Right atrium auricular region (tissue), 2 donors: ENCODE results near the gene DDI1. TPM values are rescaled to one million over a fixed set of nuclear protein-coding genes. Genes with fewer than 3 reads are reported as not detected.

Experiments used
- DNase-seq: peaks from one replicate; pipeline ENCODE4 v3.0.0-alpha.2; 2019; ENCODE audit warnings: low spot score
- H3K27ac ChIP-seq, 2 donors: fragments of 200-600 bp; sonication (generic); 1 replicate in 1 of 2; 2 replicates in 1 of 2; pipeline ENCODE4 v1.5.1; 2016 to 2019
- H3K27me3 ChIP-seq, 2 donors: fragments of 200-600 bp; sonication (generic); one replicate each; pipeline versions ENCODE4 v1.5.1 to v1.6.0; 2017 to 2019
- H3K36me3 ChIP-seq: fragments of 200-600 bp; sonication (generic); one replicate; pipeline ENCODE4 v1.5.1; 2016
- H3K4me1 ChIP-seq, 2 donors: fragments of 200-600 bp; sonication (generic); one replicate each; pipeline versions ENCODE4 v1.5.1 to v1.6.0; 2017 to 2019
- H3K4me3 ChIP-seq, 2 donors: fragments of 200-600 bp; sonication (generic); 1 replicate in 1 of 2; 2 replicates in 1 of 2; pipeline ENCODE4 v1.5.1; 2017 to 2019; ENCODE audit warnings: mild to moderate bottlenecking in 1 of 2, moderate library complexity in 1 of 2
- H3K9me3 ChIP-seq, 2 donors: fragments of 200-600 bp; sonication (generic); one replicate each; pipeline ENCODE4 v1.5.1; 2019
- CTCF ChIP-seq, 2 donors: fragments of 200-600 bp; sonication (generic); IDR thresholded peaks; one replicate each; pipeline ENCODE4 v1.5.1; 2019; ENCODE audit warnings: antibody characterized with exemption in 2 of 2
- total RNA-seq, 2 donors: library from RNA; depleted of rRNA; stranded (reverse); fragments of >200 nt; gene quantifications; one replicate each; pipeline ENCODE4 v1.1.0, GENCODE V29; 2016

The DDI1 gene
- total RNA-seq, 2 donors from 2014 or later: not detected

DNA sequence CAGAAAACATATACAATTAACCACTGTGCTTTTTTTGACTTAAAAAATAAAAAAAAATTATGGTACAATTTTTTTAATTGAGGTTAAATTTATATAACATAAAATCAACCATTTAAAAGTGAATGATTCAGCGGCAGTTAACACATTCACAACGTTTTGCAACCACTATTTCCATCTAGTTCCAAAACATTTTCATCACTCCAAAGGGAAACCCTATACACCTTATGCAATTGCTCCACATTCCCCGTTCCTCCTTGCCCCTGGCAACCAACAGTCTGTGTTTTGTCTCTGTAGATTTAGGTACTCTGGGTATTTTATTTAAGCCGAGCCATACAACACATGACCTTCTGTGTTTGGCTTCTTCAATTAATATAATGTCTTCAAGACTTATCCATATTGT is 15.3 kb downstream of the DDI1 start:
- Histone ChIP-seq H3K9me3 (no peaks in the 10 kb centered on the region), H3K36me3 (no peaks in the 10 kb centered on the region), H3K4me3 (no peak overlapping the region), H3K27ac (no peak overlapping the region), H3K27me3 (no peaks in the 10 kb centered on the region), H3K4me1 (no peaks in the 10 kb centered on the region)
- no peak for TF ChIP-seq CTCF (IDR thresholded peaks at IDR 0.05)
- no peak for DNase-seq

DNA sequence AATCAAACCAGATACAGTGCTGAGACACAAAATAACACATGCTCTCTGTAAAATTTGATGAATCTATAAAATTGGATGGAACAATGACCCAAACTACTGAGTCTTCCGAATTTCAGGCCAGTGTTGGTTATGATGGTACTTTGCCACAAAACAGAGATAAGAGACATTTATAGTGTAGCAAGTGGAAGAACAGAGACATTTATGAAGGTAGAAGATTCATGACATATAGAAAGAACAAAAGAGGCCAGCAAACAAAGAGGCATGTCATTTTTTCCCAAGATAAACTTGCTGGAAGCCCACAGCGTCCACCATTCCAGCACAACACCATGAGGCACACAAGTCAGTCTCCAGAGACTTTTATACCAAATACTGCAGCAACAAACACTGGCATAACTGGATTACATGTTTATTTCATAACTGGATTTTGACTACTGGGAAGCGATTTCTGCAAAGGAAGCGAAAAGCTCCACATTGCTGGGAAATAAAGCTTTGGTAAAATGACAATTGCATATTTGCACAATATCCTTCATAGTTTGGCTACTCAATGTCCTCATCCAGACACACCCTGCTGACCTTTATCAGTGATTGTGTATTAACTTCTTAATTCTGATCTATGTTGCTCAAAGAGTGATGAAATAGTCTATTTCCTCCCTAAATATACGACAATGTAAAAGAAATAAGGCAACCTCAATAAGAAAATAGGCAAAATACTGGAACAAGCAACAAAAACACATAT is 17.5 kb downstream of the DDI1 start:
- Histone ChIP-seq H3K36me3 (no peaks in the 10 kb centered on the region), H3K4me1 (no peaks in the 10 kb centered on the region), H3K4me3 (no peak overlapping the region), H3K9me3 (no peaks in the 10 kb centered on the region), H3K27ac (no peak overlapping the region), H3K27me3 (no peaks in the 10 kb centered on the region)
- TF ChIP-seq CTCF (IDR thresholded peaks at IDR 0.05): no peak
- no peak for DNase-seq

DNA sequence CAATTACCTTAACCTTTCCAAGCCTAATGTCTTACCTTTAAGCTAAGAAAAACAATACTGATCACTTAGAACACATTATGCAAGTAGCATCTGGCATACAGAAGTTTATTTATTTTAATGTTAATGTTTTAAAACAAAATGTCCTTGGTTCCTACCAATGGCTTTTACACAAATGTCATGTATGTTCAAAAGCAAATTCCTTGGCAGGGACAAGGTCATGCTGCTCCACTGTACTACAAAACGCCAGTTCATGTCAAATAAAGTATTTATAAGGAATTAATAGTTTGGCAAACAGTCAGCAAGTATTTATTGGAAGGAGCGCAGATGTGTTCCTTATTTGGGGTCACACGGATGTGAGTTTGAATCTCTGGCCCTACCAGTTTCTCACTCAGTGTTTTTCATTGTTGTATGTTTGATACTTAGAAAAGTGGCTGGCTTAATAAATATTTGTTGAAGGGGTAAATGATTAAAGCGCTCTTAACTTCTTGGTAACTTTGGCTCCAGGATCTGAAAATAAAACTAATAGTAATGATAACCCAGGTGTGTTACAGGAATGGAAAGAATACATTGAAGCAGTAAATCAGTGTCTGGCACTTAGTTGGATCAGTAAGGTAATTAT is 18.6 kb downstream of the DDI1 start:
- no peak for TF ChIP-seq CTCF (IDR thresholded peaks at IDR 0.05)
- Histone ChIP-seq H3K4me1 (no peaks in the 10 kb centered on the region), H3K36me3 (no peaks in the 10 kb centered on the region), H3K4me3 (no peak overlapping the region), H3K9me3 (no peaks in the 10 kb centered on the region), H3K27me3 (no peaks in the 10 kb centered on the region), H3K27ac (no peak overlapping the region)
- no peak for DNase-seq

DNA sequence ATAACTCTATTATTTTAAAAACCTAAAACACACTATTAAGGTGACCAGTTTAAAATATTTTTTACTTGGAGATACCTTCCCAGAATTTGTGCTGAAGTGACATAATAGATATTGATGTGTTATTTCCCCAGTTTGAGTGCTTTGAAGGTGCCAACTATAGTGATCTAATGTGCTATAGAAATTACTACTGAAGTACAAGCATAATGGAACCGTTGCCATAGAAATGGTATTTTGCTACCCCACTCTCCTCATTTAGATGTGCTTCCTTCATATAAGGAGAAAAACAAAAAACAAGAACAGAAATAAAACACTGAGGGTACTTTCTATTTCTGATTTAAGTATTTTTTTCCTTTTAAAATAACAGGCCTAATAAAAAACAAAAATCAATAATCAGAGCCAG is 19.2 kb downstream of the DDI1 start:
- Histone ChIP-seq H3K27me3 (no peaks in the 10 kb centered on the region), H3K9me3 (no peaks in the 10 kb centered on the region), H3K27ac (no peak overlapping the region), H3K4me3 (no peak overlapping the region), H3K36me3 (no peaks in the 10 kb centered on the region), H3K4me1 (no peaks in the 10 kb centered on the region)
- no peak for TF ChIP-seq CTCF (IDR thresholded peaks at IDR 0.05)
- no peak for DNase-seq

DNA sequence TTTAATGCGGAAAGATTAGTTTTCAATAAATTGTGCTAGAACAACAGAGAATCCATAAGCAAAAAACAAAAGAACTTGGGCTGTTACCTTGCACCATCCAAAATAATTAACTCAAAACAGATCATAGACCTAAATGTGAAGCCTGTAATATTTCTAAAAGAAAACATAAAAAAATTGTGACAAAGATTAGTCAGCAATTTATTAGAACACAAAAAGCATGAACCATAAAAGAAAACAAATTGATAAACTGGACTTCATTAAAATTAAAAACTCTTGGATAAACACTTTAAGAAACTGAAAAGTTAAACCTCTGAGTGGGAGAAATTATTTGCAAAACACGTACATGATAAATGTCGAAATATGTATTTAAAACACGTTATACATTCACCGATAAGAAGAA is 21.5 kb downstream of the DDI1 start:
- no peak overlapping the region for H3K27ac ChIP-seq
- no peaks in the 10 kb centered on the region for H3K9me3 ChIP-seq
- no peaks in the 10 kb centered on the region for H3K36me3 ChIP-seq
- H3K4me3 ChIP-seq: no peak overlapping the region
- DNase-seq: no peak
- H3K27me3 ChIP-seq: no peaks in the 10 kb centered on the region
- H3K4me1 ChIP-seq: no peaks in the 10 kb centered on the region
- no peak for TF ChIP-seq CTCF (IDR thresholded peaks at IDR 0.05)
